IMR-90 (cell line): ENCODE results near the gene PLEKHJ1. TPM values are rescaled to one million over a fixed set of nuclear protein-coding genes. Genes with fewer than 3 reads are reported as not detected.
"Not testable (repeated sequence)": the region's sequence is repeated elsewhere in the genome, so short reads cannot be mapped to it uniquely, and the experiment has no call there.

Source experiments
- ATAC-seq: fragments of 200-7000 bp; cut with Tn5 transposase; 2 replicates; pipeline ENCODE4 v1.9.1; 2020; ENCODE audit warnings: low read depth, mild to moderate bottlenecking, moderate library complexity
- BruUV-seq: library from RNA; stranded (reverse); fragments of 400-500 nt; replicated peaks from 2 replicates; lab custom pipeline; 2021; lab: Mats Ljungman, UMichigan
- CTCF ChIA-PET: fragments of 300-600 bp; formaldehyde crosslinking; extraction: SDS; loops from one replicate; lab custom pipeline; 2021; ENCODE audit warnings: antibody characterized with exemption; lab: Yijun Ruan, JAX
- POLR2A ChIA-PET: fragments of 300-600 bp; sonication (Branson Sonifier 250); formaldehyde crosslinking; loops from one replicate; lab custom pipeline; 2022; ENCODE audit warnings: antibody characterized with exemption; ENCODE audit not compliant: unreplicated experiment; lab: Charles Lee
- DNase-seq: peaks from one replicate; pipeline ENCODE4 v3.0.0; 2013
- H2AFZ ChIP-seq: replicated peaks from 2 replicates; pipeline ENCODE3; 2013; ENCODE audit warnings: low read length, mild to moderate bottlenecking; ENCODE audit not compliant: poor library complexity
- H2AK5ac ChIP-seq: 2 replicates; pipeline ENCODE4 v1.6.1; 2013; ENCODE audit warnings: low read depth, low read length, inconsistent platforms
- H2AK9ac ChIP-seq: replicated peaks from 2 replicates; pipeline ENCODE3; 2013; ENCODE audit warnings: mild to moderate bottlenecking, low read depth, low read length, moderate library complexity; ENCODE audit not compliant: poor library complexity
- H2BK120ac ChIP-seq: 2 replicates; pipeline ENCODE4 v1.6.1; 2013; ENCODE audit warnings: low read depth, low read length, inconsistent platforms
- H2BK15ac ChIP-seq: 3 replicates; pipeline ENCODE4 v1.6.1; 2013; ENCODE audit warnings: low read depth, low read length, inconsistent platforms
- H2BK20ac ChIP-seq: 2 replicates; pipeline ENCODE4 v1.6.1; 2013; ENCODE audit warnings: low read depth, mild to moderate bottlenecking, inconsistent platforms, low read length, moderate library complexity
- H2BK5ac ChIP-seq: 2 replicates; pipeline ENCODE4 v1.6.1; 2013; ENCODE audit warnings: mild to moderate bottlenecking, low read depth, low read length, inconsistent platforms; ENCODE audit not compliant: poor library complexity, severe bottlenecking
- H3K14ac ChIP-seq: replicated peaks from 2 replicates; pipeline ENCODE4 v1.6.1; 2013; ENCODE audit warnings: low read depth, low read length, inconsistent platforms
- H3K18ac ChIP-seq: 2 replicates; pipeline ENCODE4 v1.6.1; 2013; ENCODE audit warnings: low read depth, low read length, control low read depth
- H3K23ac ChIP-seq: 2 replicates; pipeline ENCODE4 v1.6.1; 2013; ENCODE audit warnings: low read depth, low read length, inconsistent platforms
- H3K27ac ChIP-seq: 2 replicates; pipeline ENCODE4 v1.5.1; 2013; ENCODE audit warnings: mild to moderate bottlenecking, control low read depth, low read length; ENCODE audit not compliant: insufficient read depth
- H3K27me3 ChIP-seq: 2 replicates; pipeline ENCODE4 v1.6.1; 2013; ENCODE audit warnings: low read length; ENCODE audit not compliant: control insufficient read depth, insufficient read depth
- H3K36me3 ChIP-seq: 2 replicates; pipeline ENCODE4 v1.6.1; 2013; ENCODE audit warnings: low read length, mixed read lengths; ENCODE audit not compliant: control insufficient read depth, insufficient read depth
- H3K4ac ChIP-seq: 2 replicates; pipeline ENCODE4 v1.6.1; 2013; ENCODE audit warnings: low read depth, low read length, inconsistent platforms
- H3K4me1 ChIP-seq: 2 replicates; pipeline ENCODE4 v1.6.1; 2013; ENCODE audit warnings: low read length, mixed read lengths; ENCODE audit not compliant: control insufficient read depth, insufficient read depth
- H3K4me2 ChIP-seq: 2 replicates; pipeline ENCODE4 v1.6.1; 2013; ENCODE audit warnings: low read depth, mild to moderate bottlenecking, control low read depth, low read length, moderate library complexity
- H3K4me3 ChIP-seq: 2 replicates; pipeline ENCODE4 v1.5.1; 2013; ENCODE audit warnings: low read depth, mild to moderate bottlenecking, control low read depth, low read length, moderate library complexity; ENCODE audit not compliant: insufficient read depth
- H3K56ac ChIP-seq: 2 replicates; pipeline ENCODE4 v1.6.1; 2013; ENCODE audit warnings: low read length, inconsistent platforms; ENCODE audit not compliant: insufficient read depth; ENCODE audit errors: extremely low read depth
- H3K79me1 ChIP-seq, 2 experiments: 2 replicates each; pipeline ENCODE4 v1.6.1; 2013; ENCODE audit warnings: low read length in 2 of 2, inconsistent platforms in 1 of 2, low read depth in 1 of 2
- H3K9ac ChIP-seq: 2 replicates; pipeline ENCODE4 v1.6.1; 2013; ENCODE audit warnings: low read depth, low read length, control low read depth
- H3K9me1 ChIP-seq: 2 replicates; pipeline ENCODE4 v1.6.1; 2013; ENCODE audit warnings: low read length, inconsistent platforms; ENCODE audit not compliant: insufficient read depth
- H3K9me3 ChIP-seq: 2 replicates; pipeline ENCODE4 v1.6.1; 2013; ENCODE audit warnings: low read length; ENCODE audit not compliant: control insufficient read depth, insufficient read depth
- H4K20me1 ChIP-seq: 2 replicates; pipeline ENCODE4 v1.6.1; 2013; ENCODE audit warnings: low read length, inconsistent platforms; ENCODE audit not compliant: insufficient read depth
- H4K5ac ChIP-seq: 2 replicates; pipeline ENCODE4 v1.6.1; 2013; ENCODE audit warnings: mild to moderate bottlenecking, low read depth, low read length, control low read depth
- H4K8ac ChIP-seq, 2 experiments: 2 replicates each; pipeline ENCODE4 v1.6.1; 2013; ENCODE audit warnings: low read depth in 2 of 2, low read length in 2 of 2, control low read depth in 1 of 2, inconsistent platforms in 1 of 2
- H4K91ac ChIP-seq: 2 replicates; pipeline ENCODE4 v1.6.1; 2013; ENCODE audit warnings: low read depth, low read length, inconsistent platforms; ENCODE audit not compliant: insufficient read depth
- WGBS, 2 experiments: methylation state at CpG; one replicate each; pipeline versions ENCODE4 v1.1.5 to v1.1.7; 2013; ENCODE audit warnings: missing lambda C conversion rate in 2 of 2; ENCODE audit not compliant: insufficient read length in 1 of 2; ENCODE audit errors: extremely low coverage in 2 of 2; 5-methylcytosine and 5-hydroxymethylcytosine counted together
- dilution Hi-C: fragments of 300-500 bp; cut with HindIII; formaldehyde crosslinking; loops from one replicate; pipeline ENCODE4 v1.14.3; 2018; ENCODE audit warnings: low sequenced_read_pairs; ENCODE audit not compliant: unreplicated experiment
- in situ Hi-C: fragments of 300-500 bp; cut with MboI; formaldehyde crosslinking; loops from 3 replicates; pipeline ENCODE4 v1.14.3; 2019; ENCODE audit warnings: low sequenced_read_pairs, inconsistent platforms, mixed read lengths
- intact Hi-C: fragments of 100-400 bp; cut with micrococcal nuclease; formaldehyde crosslinking; loops from 2 replicates; pipeline ENCODE4 v1.10.0; 2022
- polyA plus RNA-seq, 3 experiments: library from polyadenylated mRNA; depleted of rRNA; stranded (reverse); fragments of >200 nt; gene quantifications; 2 replicates each; pipeline ENCODE4 v1.2.3, GENCODE V29; 2012; ENCODE audit warnings: low replicate concordance in 1 of 3
- total RNA-seq: library from RNA; depleted of rRNA; stranded (reverse); fragments of >200 nt; gene quantifications from 2 replicates; pipeline ENCODE4 v1.2.3, GENCODE V29; 2012

PLEKHJ1 gene
- total and polyA plus RNA-seq, 2 of the 4 experiments (the other 2 are of a cell fraction): 31.7 to 62.8 TPM

GRCh38 chr19:2281265-2282061, 45.3 kb upstream of the PLEKHJ1 start:
- H4K8ac ChIP-seq: peak overlapping the region; percentile 61 to 78; a peak in 2 of 4 replicates
- H3K18ac ChIP-seq, H3K4me3 ChIP-seq, H3K9me3 ChIP-seq, H3K4me1 ChIP-seq, H3K56ac ChIP-seq, H2BK15ac ChIP-seq, CTCF ChIA-PET, H3K36me3 ChIP-seq, H3K9me1 ChIP-seq, H4K91ac ChIP-seq, H3K79me1 ChIP-seq, H2BK5ac ChIP-seq, H4K20me1 ChIP-seq, BruUV-seq, H2BK20ac ChIP-seq, in situ Hi-C loops, H3K27me3 ChIP-seq, DNase-seq, POLR2A ChIA-PET, intact Hi-C loops, dilution Hi-C loops: not testable (repeated sequence)
- peak overlapping the region; percentile 78; the same call in 1 of the 2 replicates for H2AK5ac ChIP-seq
- ATAC-seq: peak; percentile 44
- H2AK9ac ChIP-seq: peak overlapping the region; percentile 91
- H3K4me2 ChIP-seq: peak overlapping the region; percentile 68
- 0 out of 2 replicates have a peak overlapping the region, but pooled peaks have one; percentile 33 for H3K14ac ChIP-seq
- peak overlapping the region; percentile 37 for H3K4ac ChIP-seq
- H2AFZ ChIP-seq: peak overlapping the region; percentile 92
- 0 out of 2 replicates have a peak overlapping the region, but pooled peaks have one; percentile 25 for H3K23ac ChIP-seq
- peak overlapping the region; percentile 44; the same call in 1 of the 2 replicates for H4K5ac ChIP-seq
- H3K9ac ChIP-seq: peak overlapping the region; percentile 32; the same call in 1 of the 2 replicates
- H2BK120ac ChIP-seq: 0 out of 2 replicates have a peak overlapping the region, but pooled peaks have one; percentile 41
- WGBS, 2 experiments: 0% methylated on average over 2 of the region's 16 CpGs; no CpG with 5 or more reads in 1 of the 2 experiments
- peak overlapping the region; percentile 52; the same call in 1 of the 2 replicates for H3K27ac ChIP-seq
